ENCODE data around the gene TMEM9.

The TMEM9 gene

DNA sequence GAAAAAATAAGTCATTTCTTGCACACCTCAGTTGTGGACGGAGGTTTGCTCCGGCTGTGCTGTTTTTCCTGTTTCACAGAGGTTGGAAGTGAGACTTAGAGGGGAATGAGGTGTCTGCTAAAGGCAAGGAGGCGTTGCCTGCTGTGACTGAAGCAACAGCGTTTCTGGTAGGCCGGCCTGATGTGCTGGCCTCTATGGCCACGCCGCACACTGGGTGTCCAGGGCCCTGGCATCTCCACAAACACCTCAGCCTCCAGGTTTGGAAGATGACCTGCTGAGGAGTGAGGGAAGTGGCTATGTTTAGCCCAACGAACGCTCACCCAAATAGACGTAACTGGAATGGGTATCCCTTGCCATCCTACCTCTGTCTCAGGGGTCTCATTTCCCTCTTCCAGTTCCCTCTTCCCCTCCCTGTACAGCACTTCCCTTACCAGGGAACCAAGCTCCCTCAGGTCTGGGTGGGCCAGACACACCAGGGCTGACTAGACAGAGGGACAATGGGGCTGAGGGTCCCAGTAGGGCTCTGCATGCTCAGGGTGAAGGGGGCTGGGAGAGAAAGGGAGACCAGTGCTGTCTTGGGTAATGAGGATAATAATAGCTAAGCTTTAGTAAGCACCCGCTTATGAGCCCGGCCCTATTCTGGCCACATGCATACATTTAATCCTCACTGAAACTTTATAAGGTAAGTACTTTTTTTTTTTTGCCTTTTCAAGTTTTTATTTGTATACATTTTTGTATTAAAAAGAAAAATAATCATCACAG lies 53.9 kb downstream of the TMEM9 start:
- no peak for DNase-seq

GRCh38 chr1:201098992-201099677 lies 55.1 kb downstream of the TMEM9 start:
- DNase-seq, result no peak

DNA sequence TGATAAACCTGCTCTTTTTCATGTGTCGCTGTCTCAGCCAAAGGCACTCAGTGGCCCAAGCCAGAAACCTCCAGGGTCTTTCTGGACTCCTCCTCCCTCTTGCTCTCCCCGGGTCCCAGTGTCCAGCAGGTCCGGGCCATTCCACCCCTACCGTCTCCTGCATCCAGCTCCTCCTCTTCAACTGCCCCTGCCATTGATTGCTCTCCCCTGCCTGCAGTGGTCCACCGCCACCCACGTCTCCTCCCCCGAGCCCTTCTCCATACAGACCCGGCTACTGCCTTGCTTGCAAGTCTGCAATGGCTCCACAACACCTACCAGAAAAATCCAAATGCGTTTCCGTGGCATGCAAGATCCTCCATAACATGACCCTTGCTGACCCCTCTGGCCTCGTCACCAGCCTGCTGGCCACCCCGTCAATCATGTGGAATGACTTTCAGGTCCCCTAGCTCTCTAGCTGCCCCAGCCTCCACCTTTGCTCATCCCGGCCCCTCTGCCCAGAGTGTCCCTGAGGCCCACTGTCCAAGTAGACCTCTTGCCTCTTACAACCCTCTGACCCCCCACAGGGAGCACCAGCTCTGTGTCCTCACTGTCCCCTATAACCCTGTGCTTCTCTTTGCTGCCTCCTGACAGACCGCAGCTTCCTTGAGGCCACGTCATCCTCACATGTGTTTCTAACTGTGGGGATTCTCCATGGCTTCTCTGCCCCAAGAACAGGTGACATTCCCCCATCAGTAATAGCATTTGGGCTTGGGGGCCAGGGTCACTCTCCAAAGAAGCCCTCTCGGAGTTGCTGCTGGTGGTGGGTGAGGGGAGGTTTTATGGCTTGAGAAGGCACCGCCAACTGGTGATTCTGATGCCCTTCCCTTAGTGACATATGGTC lies 57.1 kb downstream of the TMEM9 start:
- no peak for DNase-seq

- no peak for DNase-seq
Observed at GRCh38 chr1:201096041-201096461, 58.2 kb downstream of the TMEM9 start.

- no peak for DNase-seq
Observed at GRCh38 chr1:201095581-201095980, 58.7 kb downstream of the TMEM9 start.

GRCh38 chr1:201094832-201095231 lies 59.4 kb downstream of the TMEM9 start:
- DNase-seq, result no peak

- DNase-seq, result no peak
Observed at GRCh38 chr1:201093962-201094361, 60.3 kb downstream of the TMEM9 start.

DNA sequence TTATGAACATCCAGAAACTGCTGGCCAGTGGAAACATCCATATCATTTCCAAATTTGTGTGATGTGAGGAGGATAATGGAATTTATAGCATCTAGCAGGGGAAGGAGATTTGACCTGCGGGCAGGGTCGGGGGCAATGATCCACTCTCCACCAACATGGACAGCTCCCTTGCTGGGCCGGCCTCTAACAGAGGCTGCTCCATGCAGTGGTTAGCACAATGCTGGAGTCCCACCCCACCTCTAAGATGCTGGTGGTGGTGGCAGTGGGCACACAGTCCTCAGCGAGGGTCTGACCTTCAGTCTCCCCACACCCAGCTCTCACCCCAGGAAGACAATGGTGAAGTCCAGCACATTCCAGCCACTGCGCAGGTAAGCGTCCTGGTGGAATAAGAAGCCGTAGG lies 60.7 kb downstream of the TMEM9 start:
- DNase-seq, result no peak

GRCh38 chr1:201092738-201093137 lies 61.5 kb downstream of the TMEM9 start:
- no peak for DNase-seq

DNA sequence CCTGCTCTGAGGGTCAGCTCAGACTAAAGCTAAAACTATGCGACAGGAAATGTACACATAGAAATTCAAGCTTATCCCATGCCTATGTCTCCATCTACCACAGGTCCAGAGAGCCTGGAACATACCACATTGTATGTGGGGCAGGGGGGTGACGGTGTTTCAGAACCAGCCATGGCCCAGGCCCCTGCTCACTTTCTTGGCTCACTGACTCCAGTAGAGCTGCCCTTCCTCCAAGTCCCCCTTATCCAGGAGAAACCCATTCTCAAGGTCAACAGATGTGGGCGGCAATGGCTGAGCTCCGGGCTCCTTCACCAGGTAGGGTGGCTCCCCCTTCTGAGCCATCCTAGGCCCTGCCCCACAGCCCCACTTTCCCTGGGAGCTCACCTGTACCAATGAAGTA lies 63.0 kb downstream of the TMEM9 start:
- DNase-seq, result no peak

DNA sequence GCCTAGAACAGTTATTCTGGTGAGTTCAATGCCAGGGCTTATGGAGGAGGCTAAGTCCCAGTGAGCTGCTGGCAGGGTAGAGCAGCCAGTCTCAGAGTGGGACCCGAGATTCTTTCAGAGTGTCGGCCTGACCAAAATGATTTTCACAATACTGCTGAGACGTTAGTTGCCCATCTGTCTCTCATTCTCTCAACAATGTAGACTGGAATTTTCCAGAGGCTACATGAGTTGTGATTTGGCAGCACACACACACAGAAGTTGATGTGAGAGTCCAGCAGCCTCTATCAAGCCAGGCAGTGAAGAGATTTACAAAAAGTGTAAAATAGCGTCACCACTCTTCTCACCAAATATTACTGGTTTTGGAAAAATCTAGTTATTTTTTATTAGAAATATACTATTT lies 63.7 kb downstream of the TMEM9 start:
- no peak for DNase-seq

DNA sequence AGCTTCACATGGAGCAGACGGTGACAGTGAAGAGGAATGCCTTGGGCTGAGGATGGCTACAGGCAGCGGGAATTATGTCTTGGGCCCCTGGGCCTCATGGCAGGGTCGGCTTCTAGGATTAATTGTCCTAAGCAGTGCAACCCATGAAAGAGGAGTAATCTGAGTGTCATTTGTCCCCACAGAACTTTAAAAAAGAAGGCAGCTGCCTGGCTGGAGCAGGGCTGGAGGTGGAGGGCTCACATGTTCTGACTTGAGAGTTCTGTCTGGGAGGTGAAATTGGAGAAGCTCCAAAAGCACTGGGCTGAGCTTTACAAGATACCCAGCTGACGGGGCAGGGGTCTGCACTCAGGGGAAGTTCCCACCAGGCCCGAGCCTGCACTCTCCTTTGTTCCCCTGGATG lies 64.7 kb downstream of the TMEM9 start:
- no peak for DNase-seq

DNA sequence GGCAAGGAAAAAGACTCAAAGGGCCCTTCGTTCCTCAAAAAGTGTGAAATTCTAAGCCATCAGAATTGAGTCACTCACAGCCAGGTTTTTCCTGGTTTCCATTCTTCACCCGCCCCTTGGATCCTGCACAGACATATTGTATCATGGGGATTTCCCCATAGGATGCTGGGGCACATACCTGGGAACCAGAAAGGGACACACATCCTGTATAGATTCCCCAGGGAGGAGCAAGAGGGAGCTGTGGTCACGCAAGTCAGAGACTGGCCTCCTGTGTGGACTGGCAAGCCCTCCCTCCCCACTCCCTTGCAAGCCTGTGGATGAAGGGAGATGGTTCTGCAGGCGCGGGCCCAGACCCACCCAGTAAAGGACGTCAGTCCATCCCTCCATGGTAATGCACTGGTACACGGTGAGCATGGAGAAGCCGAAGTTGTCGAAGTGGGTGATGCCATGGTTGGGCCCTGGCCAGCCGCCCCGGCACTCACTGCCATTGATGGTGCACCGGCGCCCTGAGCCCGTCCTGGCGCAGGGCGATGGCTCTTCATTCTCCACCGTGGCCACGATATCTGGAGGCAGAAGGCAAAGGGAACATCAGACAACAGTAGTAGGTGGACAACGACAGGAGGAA lies 65.3 kb downstream of the TMEM9 start:
- no peak for DNase-seq

- no peak for DNase-seq
Observed at GRCh38 chr1:201088395-201088794, 65.9 kb downstream of the TMEM9 start.

DNA sequence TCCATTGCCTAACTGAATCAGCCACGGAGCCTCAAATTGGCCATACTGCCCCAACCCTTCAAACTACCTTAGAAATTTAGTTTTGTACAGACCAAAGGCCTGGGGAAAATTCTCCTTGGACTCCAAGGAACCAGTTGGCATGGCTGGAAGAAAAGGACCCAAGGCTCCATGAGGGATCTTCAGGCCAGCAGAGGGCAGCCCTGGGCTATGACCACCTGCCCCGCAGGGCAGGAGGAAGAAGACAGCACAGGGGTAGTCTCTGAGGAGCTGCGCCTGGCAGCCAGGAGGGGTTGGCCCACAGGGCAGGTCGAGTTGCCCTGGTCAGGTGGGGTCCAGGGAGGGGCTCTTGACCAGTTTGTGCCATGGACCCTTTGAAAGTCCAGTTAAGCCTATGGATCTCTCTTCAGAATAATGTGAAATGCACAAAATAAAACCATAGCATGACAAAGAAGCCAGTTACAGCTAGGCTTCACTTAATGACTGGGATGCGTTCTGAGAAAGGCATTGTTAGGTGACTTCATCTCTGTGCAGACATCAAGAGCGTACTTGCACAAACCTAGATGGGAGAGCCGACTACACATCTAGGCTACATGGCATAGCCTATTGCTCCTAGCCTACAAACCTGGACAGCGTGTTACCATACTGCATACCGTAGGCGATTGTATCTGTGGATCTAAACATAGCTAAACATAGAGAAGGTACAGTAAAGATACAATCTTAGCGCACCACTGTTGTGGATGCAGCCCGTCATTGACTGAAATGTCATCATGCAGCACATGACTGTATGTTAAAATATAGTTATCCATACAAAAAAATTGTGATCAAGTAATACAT lies 68.2 kb downstream of the TMEM9 start:
- no peak for DNase-seq

Measured in GF-D8 (cell line).